Stimulated activated CD8-positive, alpha-beta memory T cell treated with anti-CD3 and anti-CD28 coated beads, Interleukin-4, amount 100 ng/mL, for 4 hours (primary cell): ENCODE results near the gene HLA-DOA.

Source experiments
- DNase-seq, 2 donors: peaks; one replicate each; pipeline ENCODE4 v3.0.0-alpha.2; 2020; ENCODE audit warnings: low read depth in 2 of 2, low spot score in 1 of 2

The HLA-DOA gene

GRCh38 chr6:33017018-33017417 is 7.6 kb upstream of the HLA-DOA start:
- no peak for DNase-seq

- DNase-seq = no peak
These were observed 6.4 kb upstream of the HLA-DOA start for GRCh38 chr6:33015798-33016197.

GRCh38 chr6:33014841-33015634 is 5.6 kb upstream of the HLA-DOA start:
- no peak for DNase-seq

GRCh38 chr6:33013608-33014007 is 4.2 kb upstream of the HLA-DOA start:
- no peak for DNase-seq

GRCh38 chr6:33010356-33010755 is 965 bp upstream of the HLA-DOA start:
- no peak for DNase-seq

GRCh38 chr6:33007831-33008400 is 1.5 kb downstream of the HLA-DOA start:
- no peak for DNase-seq

GRCh38 chr6:33004940-33005339 is 4.5 kb downstream of the HLA-DOA start:
- no peak for DNase-seq

- no peak for DNase-seq
These were observed 7.7 kb downstream of the HLA-DOA start for GRCh38 chr6:33001685-33002084.

GRCh38 chr6:33000055-33000454 is 9.3 kb downstream of the HLA-DOA start:
- no peak for DNase-seq

GRCh38 chr6:32995448-32995847 is 13.9 kb downstream of the HLA-DOA start:
- no peak for DNase-seq

GRCh38 chr6:32993363-32993973 is 15.9 kb downstream of the HLA-DOA start:
- no peak for DNase-seq

- DNase-seq = no peak
These were observed 17.4 kb downstream of the HLA-DOA start for GRCh38 chr6:32991972-32992371.

- DNase-seq = no peak
These were observed 20.0 kb downstream of the HLA-DOA start for GRCh38 chr6:32989368-32989767.

- DNase-seq = peak; percentile 70 to 95
These were observed 24.6 kb downstream of the HLA-DOA start for GRCh38 chr6:32984622-32985389.

- DNase-seq = no peak
These were observed 25.3 kb downstream of the HLA-DOA start for GRCh38 chr6:32983964-32984621.

GRCh38 chr6:32983493-32983848 is 25.9 kb downstream of the HLA-DOA start:
- no peak for DNase-seq

- DNase-seq = no peak
These were observed 26.5 kb downstream of the HLA-DOA start for GRCh38 chr6:32982702-32983492.

GRCh38 chr6:32982084-32982701 is 27.2 kb downstream of the HLA-DOA start:
- DNase-seq = no peak

GRCh38 chr6:32980488-32981038 is 28.8 kb downstream of the HLA-DOA start:
- DNase-seq = no peak
